T-cell (primary cell): ENCODE results near the gene GBGT1. TPM values are rescaled to one million over a fixed set of nuclear protein-coding genes. Genes with fewer than 3 reads are reported as not detected.
A peak's percentile ranks its signal among the peaks of the same experiment; 100 is the strongest.

ENCODE experiments used
- ATAC-seq, 4 experiments: fragments of 200-7000 bp in 3 of 4; fragments of 150-1000 bp in 1 of 4; cut with Tn5 transposase; replicated peaks in 1 of 4; 1 replicate in 3 of 4; 2 replicates in 1 of 4; pipeline ENCODE4 v1.10.0; 2021; ENCODE audit warnings: moderate library complexity in 3 of 4, mild to moderate bottlenecking in 2 of 4, moderate number of reproducible peaks in 1 of 4
- CTCF ChIA-PET, 2 donors: fragments of 300-600 bp; sonication (Branson Sonifier 250); formaldehyde crosslinking; loops; one replicate each; lab custom pipeline; 2022; ENCODE audit warnings: antibody characterized with exemption in 2 of 2; lab: Charles Lee
- POLR2A ChIA-PET, 2 donors: fragments of 300-600 bp; sonication (Branson Sonifier 250); formaldehyde crosslinking; loops; one replicate each; lab custom pipeline; 2022; ENCODE audit warnings: antibody characterized with exemption in 2 of 2; lab: Charles Lee
- DNase-seq, 35 experiments: peaks; one replicate each; pipeline versions ENCODE4 v3.0.0 to v3.0.0-alpha.2; 2013 to 2023
- H3K27ac ChIP-seq: one replicate; pipeline ENCODE4 v1.5.1; 2013; ENCODE audit warnings: low read length
- H3K27me3 ChIP-seq, 2 experiments: replicated peaks in 1 of 2; 1 replicate in 1 of 2; 2 replicates in 1 of 2; pipeline versions ENCODE4 v1.6.1 to v1.7.0; 2013; ENCODE audit warnings: low read length in 1 of 2, mixed read lengths in 1 of 2; ENCODE audit not compliant: control insufficient read depth in 2 of 2, insufficient read depth in 2 of 2; ENCODE audit errors: extremely low read depth in 1 of 2
- H3K36me3 ChIP-seq, 2 donors: 1 replicate in 1 of 2; 2 replicates in 1 of 2; pipeline versions ENCODE4 v1.6.1 to v1.7.0; 2013; ENCODE audit warnings: low read length in 1 of 2; ENCODE audit not compliant: control insufficient read depth in 2 of 2, insufficient read depth in 1 of 2; ENCODE audit errors: extremely low read depth in 1 of 2
- H3K4me1 ChIP-seq, 2 experiments: 1 replicate in 1 of 2; 2 replicates in 1 of 2; pipeline versions ENCODE4 v1.6.1 to v1.7.0; 2013; ENCODE audit warnings: low read length in 2 of 2, mixed read lengths in 1 of 2; ENCODE audit not compliant: insufficient read depth in 2 of 2, control insufficient read depth in 1 of 2; ENCODE audit errors: extremely low read depth in 1 of 2
- H3K4me3 ChIP-seq, 2 donors: 1 replicate in 1 of 2; 2 replicates in 1 of 2; pipeline versions ENCODE4 v1.5.1 to v1.7.0; 2013; ENCODE audit warnings: mild to moderate bottlenecking in 2 of 2, low read length in 1 of 2, moderate library complexity in 1 of 2; ENCODE audit not compliant: control insufficient read depth in 1 of 2; ENCODE audit errors: extremely low read depth in 1 of 2
- H3K9me3 ChIP-seq: 2 replicates; pipeline ENCODE4 v1.7.0; 2013
- H3K27ac Mint-ChIP-seq, 2 donors: one replicate each; pipeline ENCODE4 v1.8.0; 2020 to 2021; ENCODE audit warnings: mild to moderate bottlenecking in 2 of 2, mixed read lengths in 2 of 2
- H3K27me3 Mint-ChIP-seq, 2 donors: one replicate each; pipeline ENCODE4 v1.8.0; 2021 to 2022; ENCODE audit warnings: mixed read lengths in 2 of 2
- H3K36me3 Mint-ChIP-seq: one replicate; pipeline ENCODE4 v1.8.0; 2021; ENCODE audit warnings: mixed read lengths
- H3K4me1 Mint-ChIP-seq, 3 donors: one replicate each; pipeline ENCODE4 v1.8.0; 2020 to 2022; ENCODE audit warnings: mixed read lengths in 3 of 3, mild to moderate bottlenecking in 1 of 3
- H3K4me3 Mint-ChIP-seq, 3 donors: one replicate each; pipeline ENCODE4 v1.8.0; 2020 to 2022; ENCODE audit warnings: mild to moderate bottlenecking in 3 of 3, mixed read lengths in 3 of 3, moderate library complexity in 3 of 3
- H3K9me3 Mint-ChIP-seq, 3 donors: one replicate each; pipeline ENCODE4 v1.8.0; 2020 to 2022; ENCODE audit warnings: mixed read lengths in 3 of 3
- WGBS: methylation state at CpG from one replicate; pipeline ENCODE4 v1.1.5; 2013; ENCODE audit warnings: missing lambda C conversion rate; ENCODE audit not compliant: insufficient coverage; 5-methylcytosine and 5-hydroxymethylcytosine counted together
- total RNA-seq, 35 experiments: library from RNA in 6 of 35; stranded (reverse) in 6 of 35; fragments of 120-200 nt in 1 of 35; gene quantifications; one replicate each; pipeline versions ENCODE4 v1.2.1 to v1.2.4 and lab custom pipeline; 2013 to 2026

Gene GBGT1
- total RNA-seq, 5 donors from 2014 or later (not counting 1 experiment from before 2014, with no cell fraction given): 1.3 to 13.3 (median 7.9) TPM

DNA sequence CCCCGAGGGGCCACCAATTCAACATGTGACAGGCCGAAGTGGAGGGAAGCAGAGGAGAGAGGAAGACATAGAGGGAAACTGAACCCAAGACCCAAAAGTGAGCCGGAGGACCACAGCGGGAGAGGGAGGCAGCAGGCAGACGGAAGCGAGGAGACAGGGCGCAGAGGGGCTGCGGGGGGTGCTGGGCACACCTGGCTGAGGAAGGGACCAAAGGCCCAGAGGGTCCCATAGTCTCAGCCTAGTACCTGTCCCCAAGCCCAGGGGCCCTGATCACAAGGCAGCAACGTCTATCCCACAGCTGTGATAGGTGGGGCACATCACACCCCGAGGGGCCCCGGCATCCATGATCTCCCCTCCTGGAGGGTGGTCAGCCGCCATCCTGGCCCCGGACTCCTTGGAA, 35.6 kb downstream of the GBGT1 start:
- Mint-ChIP-seq H3K4me1 (peaks cover 67 to 92% (median 77%) of the 10 kb centered on the region in 3 donors), H3K27ac (peak overlapping the region; percentile 74 to 88), H3K4me3 (peak overlapping the region; percentile 67 to 83 (median 77)), H3K27me3 (no peaks in the 10 kb centered on the region), H3K36me3 (peaks cover 10% of the 10 kb centered on the region), H3K9me3 (no peaks in the 10 kb centered on the region)
- H3K36me3 ChIP-seq: peaks cover 0 to 16% of the 10 kb centered on the region in 2 donors
- no peaks in the 10 kb centered on the region for H3K27me3 ChIP-seq
- WGBS: 91% methylated on average over 6 of the region's 13 CpGs
- ATAC-seq (no peak), DNase-seq (no peak)
- H3K4me3 ChIP-seq: peak overlapping the region in 1 of 2 donors; percentile 67
- no peaks in the 10 kb centered on the region for H3K9me3 ChIP-seq
- ChIA-PET CTCF (interaction anchor here in 1 of 2 donors (4.4 kb wide), 1 partner anchor 16 kb away, joined by 21 read pairs; no protein-coding TSS in a partner anchor), POLR2A (no interaction called here)
- peak overlapping the region; percentile 100 for H3K27ac ChIP-seq
- peaks cover 20 to 97% of the 10 kb centered on the region in 2 experiments for H3K4me1 ChIP-seq

DNA sequence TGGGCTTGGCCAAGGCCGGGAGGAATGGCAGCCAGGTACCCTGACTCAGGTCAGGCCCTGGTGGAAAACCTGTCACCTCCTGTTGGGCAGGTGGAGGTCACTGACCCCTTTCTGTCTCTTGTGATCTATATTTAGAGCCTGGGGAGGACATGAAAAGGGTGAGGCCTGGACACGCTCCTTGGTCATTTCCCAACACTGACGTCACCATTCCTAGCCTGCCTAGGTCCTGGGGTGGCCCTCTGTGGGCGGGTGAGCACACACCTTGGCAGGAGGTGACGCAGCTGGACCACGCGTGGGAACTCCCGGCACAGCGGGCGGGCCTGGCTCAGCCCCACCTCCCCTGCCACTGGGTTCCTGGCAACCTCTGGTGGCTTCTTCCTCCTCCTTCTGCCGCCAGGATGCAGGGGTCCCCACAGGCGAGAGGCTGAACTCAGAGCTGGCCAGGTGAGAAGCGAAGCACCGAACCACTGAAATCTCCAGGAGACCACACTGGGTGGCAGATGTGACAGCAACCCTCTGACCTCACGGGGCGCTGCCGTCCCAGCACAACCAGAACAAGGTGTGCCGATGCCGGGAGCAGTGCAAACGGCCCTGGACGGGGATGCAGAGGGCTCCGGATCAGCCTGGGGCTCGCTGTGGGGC, 36.3 kb downstream of the GBGT1 start:
- peaks cover 65 to 91% (median 73%) of the 10 kb centered on the region in 3 donors for H3K4me1 Mint-ChIP-seq
- no peaks in the 10 kb centered on the region for H3K27me3 Mint-ChIP-seq
- CTCF ChIA-PET: interaction anchor here in 1 of 2 donors (4.4 kb wide), 1 partner anchor 16 kb away, joined by 21 read pairs; no protein-coding TSS in a partner anchor
- peaks cover 0 to 16% of the 10 kb centered on the region in 2 donors for H3K36me3 ChIP-seq
- no peaks in the 10 kb centered on the region for H3K27me3 ChIP-seq
- peak overlapping the region; percentile 52 to 88 for H3K27ac Mint-ChIP-seq
- H3K4me3 Mint-ChIP-seq: peak overlapping the region; percentile 67 to 83 (median 77)
- H3K9me3 ChIP-seq: no peaks in the 10 kb centered on the region
- peaks cover 10% of the 10 kb centered on the region for H3K36me3 Mint-ChIP-seq
- peak in 1 of 4 experiments; percentile 45 for ATAC-seq
- peak in 31 of 35 experiments; percentile 26 to 83 (median 56) for DNase-seq
- H3K27ac ChIP-seq: peak overlapping the region; percentile 100
- H3K4me3 ChIP-seq: peak overlapping the region in 1 of 2 donors; percentile 67
- POLR2A ChIA-PET: no interaction called here
- 55% methylated on average over 23 of the region's 23 CpGs for WGBS
- H3K4me1 ChIP-seq: peaks cover 17 to 96% of the 10 kb centered on the region in 2 experiments
- H3K9me3 Mint-ChIP-seq: no peaks in the 10 kb centered on the region

DNA sequence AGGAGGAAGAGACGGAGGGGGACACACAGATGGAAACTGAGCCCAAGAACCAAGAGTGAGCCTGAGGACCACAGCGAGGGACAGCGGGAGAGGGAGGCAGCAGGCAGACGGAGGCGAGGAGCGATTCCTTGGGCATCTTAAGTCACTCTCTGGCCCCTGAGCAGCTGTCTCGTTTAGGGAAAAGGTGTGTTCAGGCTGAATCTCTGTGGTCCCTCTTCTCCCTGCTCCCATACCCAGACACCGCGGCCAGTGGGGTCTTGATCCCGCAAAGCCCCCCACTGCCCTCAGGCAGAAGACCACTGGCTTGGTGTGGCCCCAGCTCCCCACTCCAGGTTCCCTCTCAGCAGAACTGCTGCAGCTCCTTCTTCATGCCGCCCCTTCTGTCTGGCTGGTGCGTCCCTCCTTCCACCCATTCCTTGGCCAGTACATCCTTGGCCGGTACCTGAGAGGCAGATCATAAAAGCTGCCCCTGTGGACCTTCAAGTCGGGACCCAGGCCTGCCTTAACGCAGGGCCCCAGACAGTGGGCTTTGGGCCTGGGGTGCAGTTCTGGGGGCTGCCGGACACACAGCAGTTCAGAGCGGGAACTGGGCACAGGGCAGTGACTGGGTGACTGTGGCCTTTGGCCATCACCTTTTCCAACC, 36.9 kb downstream of the GBGT1 start:
- Mint-ChIP-seq H3K36me3 (peaks cover 10% of the 10 kb centered on the region), H3K9me3 (no peaks in the 10 kb centered on the region), H3K4me1 (peaks cover 62 to 91% (median 73%) of the 10 kb centered on the region in 3 donors), H3K27ac (peak overlapping the region; percentile 86 to 88), H3K27me3 (no peaks in the 10 kb centered on the region), H3K4me3 (peak overlapping the region; percentile 53 to 83 (median 77))
- Histone ChIP-seq H3K4me1 (peaks cover 11 to 96% of the 10 kb centered on the region in 2 experiments), H3K36me3 (peaks cover 0 to 16% of the 10 kb centered on the region in 2 donors), H3K9me3 (no peaks in the 10 kb centered on the region), H3K4me3 (no peak overlapping the region), H3K27ac (peak overlapping the region; percentile 100), H3K27me3 (no peaks in the 10 kb centered on the region)
- CTCF ChIA-PET: interaction anchor here in 1 of 2 donors (4.4 kb wide), 1 partner anchor 17 kb away, joined by 21 read pairs; no protein-coding TSS in a partner anchor
- WGBS: 87% methylated on average over 12 of the region's 17 CpGs
- POLR2A ChIA-PET: no interaction called here
- ATAC-seq: no peak
- no peak for DNase-seq

DNA sequence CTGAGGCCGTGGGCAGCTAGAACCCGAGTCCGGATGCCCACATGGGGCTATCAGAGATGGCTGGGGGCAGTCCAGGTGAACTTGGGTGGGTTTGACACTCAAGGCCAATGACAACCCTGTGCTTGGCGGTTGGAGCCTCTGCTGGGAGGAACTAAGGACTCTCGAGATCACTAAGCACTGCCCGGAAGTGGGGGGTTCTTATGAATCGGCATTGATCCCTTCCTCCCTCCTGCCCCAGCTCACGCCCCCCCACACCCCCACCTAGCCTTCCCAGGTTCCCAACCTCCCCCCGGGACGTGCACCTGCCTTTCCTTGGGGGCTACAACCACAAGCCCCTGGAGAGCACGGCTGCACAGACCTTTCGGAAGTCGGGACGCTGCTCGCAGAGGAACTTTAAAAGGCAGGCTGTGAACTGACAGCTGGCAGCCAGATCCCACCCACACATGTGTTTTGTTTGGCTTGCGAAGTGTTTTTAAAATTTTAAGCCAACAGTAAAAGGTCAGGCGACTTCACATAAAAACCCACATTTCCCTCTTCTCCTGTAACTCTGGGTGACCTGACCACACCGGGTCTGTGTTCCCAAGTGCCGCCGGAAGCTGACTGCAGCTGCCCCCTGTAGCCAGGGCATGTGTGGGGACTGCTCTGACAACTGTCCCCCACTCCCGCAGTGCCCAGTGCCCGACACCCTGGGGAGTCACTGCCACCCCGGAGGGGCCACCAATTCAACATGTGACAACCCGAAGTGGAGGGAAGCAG, 37.6 kb downstream of the GBGT1 start:
- peak in 3 of 35 experiments; percentile 23 to 40 (median 39) for DNase-seq
- POLR2A ChIA-PET: no interaction called here
- peaks cover 60 to 90% (median 72%) of the 10 kb centered on the region in 3 donors for H3K4me1 Mint-ChIP-seq

DNA sequence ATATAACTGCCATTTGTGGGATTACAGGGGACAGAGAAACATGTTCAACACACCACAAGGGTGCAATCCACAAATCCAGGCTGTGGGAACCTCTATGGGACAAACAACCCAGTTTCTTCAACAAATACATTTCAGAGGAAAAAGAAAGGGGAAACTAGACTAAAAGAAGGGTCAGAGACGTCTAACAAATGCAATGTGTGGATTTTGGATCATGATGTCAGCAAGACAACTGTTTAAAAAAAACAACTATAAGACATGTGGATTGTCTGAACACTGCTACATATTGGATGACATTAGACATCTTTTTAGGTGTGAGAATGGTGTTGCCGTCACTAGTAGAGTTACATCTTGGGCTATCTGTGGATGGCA, 38.8 kb downstream of the GBGT1 start:
- no peaks in the 10 kb centered on the region for H3K27me3 Mint-ChIP-seq
- peak overlapping the region; percentile 64 to 77 for H3K27ac Mint-ChIP-seq
- Histone ChIP-seq H3K4me3 (no peak overlapping the region), H3K27ac (peak overlapping the region; percentile 14), H3K4me1 (peaks cover 7 to 91% of the 10 kb centered on the region in 2 experiments), H3K27me3 (no peaks in the 10 kb centered on the region), H3K9me3 (no peaks in the 10 kb centered on the region), H3K36me3 (peaks cover 0 to 14% of the 10 kb centered on the region in 2 donors)
- WGBS: 83% methylated on average over 1 of the region's 2 CpGs
- no peaks in the 10 kb centered on the region for H3K9me3 Mint-ChIP-seq
- ChIA-PET POLR2A (no interaction called here), CTCF (no interaction called here)
- H3K36me3 Mint-ChIP-seq: peaks cover 10% of the 10 kb centered on the region
- DNase-seq: no peak
- ATAC-seq: no peak
- peak overlapping the region in 2 of 3 donors; percentile 9 to 35 for H3K4me3 Mint-ChIP-seq
- peaks cover 53 to 88% (median 71%) of the 10 kb centered on the region in 3 donors for H3K4me1 Mint-ChIP-seq

More for the DNA sequence above, 37.6 kb downstream of the GBGT1 start:
- Mint-ChIP-seq H3K9me3 (no peaks in the 10 kb centered on the region), H3K27me3 (no peaks in the 10 kb centered on the region), H3K36me3 (peaks cover 10% of the 10 kb centered on the region), H3K27ac (peak overlapping the region; percentile 86 to 88), H3K4me3 (peak overlapping the region; percentile 53 to 83 (median 77))
- H3K27me3 ChIP-seq: no peaks in the 10 kb centered on the region
- H3K4me3 ChIP-seq: no peak overlapping the region
- CTCF ChIA-PET: interaction anchor here in 1 of 2 donors (0.5 to 4.4 kb wide), 2 partner anchors 18 to 186 kb away, joined by 3 to 21 read pairs; no protein-coding TSS in a partner anchor
- peaks cover 9 to 95% of the 10 kb centered on the region in 2 experiments for H3K4me1 ChIP-seq
- WGBS: 23% methylated on average over 13 of the region's 24 CpGs
- peak overlapping the region; percentile 100 for H3K27ac ChIP-seq
- ATAC-seq: no peak
- H3K9me3 ChIP-seq: no peaks in the 10 kb centered on the region
- peaks cover 0 to 14% of the 10 kb centered on the region in 2 donors for H3K36me3 ChIP-seq
